Measurements from ENCODE around the gene DCBLD2.

DCBLD2 gene

GRCh38 chr3:98801043-98801747 lies 100.3 kb downstream of the DCBLD2 start:
- no peaks in the 10 kb centered on the region for H3K4me1 ChIP-seq (ENCODE audit: control insufficient read depth, insufficient read depth, low read length)
- no peak overlapping the region for H3K9ac ChIP-seq (ENCODE audit: low read depth, low read length)
- H3K36me3 ChIP-seq (ENCODE audit: control insufficient read depth, insufficient read depth, low read length): no peaks in the 10 kb centered on the region
- no peaks in the 10 kb centered on the region for H3K9me3 ChIP-seq (ENCODE audit: control insufficient read depth, insufficient read depth, low read length)
- H3K27me3 ChIP-seq (ENCODE audit: control insufficient read depth, insufficient read depth, low read length): no peaks in the 10 kb centered on the region
- no peak overlapping the region for H3K4me3 ChIP-seq (ENCODE audit: low read depth, low read length)

GRCh38 chr3:98800401-98800800 lies 101.1 kb downstream of the DCBLD2 start:
- no peaks in the 10 kb centered on the region for H3K36me3 ChIP-seq (ENCODE audit: control insufficient read depth, insufficient read depth, low read length)
- H3K4me1 ChIP-seq (ENCODE audit: control insufficient read depth, insufficient read depth, low read length): no peaks in the 10 kb centered on the region
- H3K27me3 ChIP-seq (ENCODE audit: control insufficient read depth, insufficient read depth, low read length): no peaks in the 10 kb centered on the region
- no peak overlapping the region for H3K9ac ChIP-seq (ENCODE audit: low read depth, low read length)
- no peak overlapping the region for H3K4me3 ChIP-seq (ENCODE audit: low read depth, low read length)
- no peaks in the 10 kb centered on the region for H3K9me3 ChIP-seq (ENCODE audit: control insufficient read depth, insufficient read depth, low read length)

- Histone ChIP-seq H3K27me3 (ENCODE audit: control insufficient read depth, insufficient read depth, low read length) (no peaks in the 10 kb centered on the region), H3K4me3 (ENCODE audit: low read depth, low read length) (no peak overlapping the region), H3K36me3 (ENCODE audit: control insufficient read depth, insufficient read depth, low read length) (no peaks in the 10 kb centered on the region), H3K9me3 (ENCODE audit: control insufficient read depth, insufficient read depth, low read length) (no peaks in the 10 kb centered on the region), H3K4me1 (ENCODE audit: control insufficient read depth, insufficient read depth, low read length) (no peaks in the 10 kb centered on the region), H3K9ac (ENCODE audit: low read depth, low read length) (no peak overlapping the region)
These were observed 102.0 kb downstream of the DCBLD2 start for GRCh38 chr3:98799479-98799878.

GRCh38 chr3:98798820-98799219 lies 102.7 kb downstream of the DCBLD2 start:
- no peak overlapping the region for H3K4me3 ChIP-seq (ENCODE audit: low read depth, low read length)

GRCh38 chr3:98797905-98798304 lies 103.6 kb downstream of the DCBLD2 start:
- Histone ChIP-seq H3K9me3 (ENCODE audit: control insufficient read depth, insufficient read depth, low read length) (no peaks in the 10 kb centered on the region), H3K4me3 (ENCODE audit: low read depth, low read length) (no peak overlapping the region), H3K27me3 (ENCODE audit: control insufficient read depth, insufficient read depth, low read length) (no peaks in the 10 kb centered on the region), H3K36me3 (ENCODE audit: control insufficient read depth, insufficient read depth, low read length) (no peaks in the 10 kb centered on the region), H3K4me1 (ENCODE audit: control insufficient read depth, insufficient read depth, low read length) (no peaks in the 10 kb centered on the region), H3K9ac (ENCODE audit: low read depth, low read length) (no peak overlapping the region)

More at GRCh38 chr3:98798820-98799219, 102.7 kb downstream of the DCBLD2 start:
- H3K9me3 ChIP-seq (ENCODE audit: control insufficient read depth, insufficient read depth, low read length): no peaks in the 10 kb centered on the region
- no peak overlapping the region for H3K9ac ChIP-seq (ENCODE audit: low read depth, low read length)
- H3K36me3 ChIP-seq (ENCODE audit: control insufficient read depth, insufficient read depth, low read length): no peaks in the 10 kb centered on the region
- no peaks in the 10 kb centered on the region for H3K27me3 ChIP-seq (ENCODE audit: control insufficient read depth, insufficient read depth, low read length)
- H3K4me1 ChIP-seq (ENCODE audit: control insufficient read depth, insufficient read depth, low read length): no peaks in the 10 kb centered on the region

- Histone ChIP-seq H3K9me3 (ENCODE audit: control insufficient read depth, insufficient read depth, low read length) (no peaks in the 10 kb centered on the region), H3K9ac (ENCODE audit: low read depth, low read length) (no peak overlapping the region), H3K27me3 (ENCODE audit: control insufficient read depth, insufficient read depth, low read length) (no peaks in the 10 kb centered on the region), H3K4me3 (ENCODE audit: low read depth, low read length) (no peak overlapping the region), H3K36me3 (ENCODE audit: control insufficient read depth, insufficient read depth, low read length) (no peaks in the 10 kb centered on the region), H3K4me1 (ENCODE audit: control insufficient read depth, insufficient read depth, low read length) (no peaks in the 10 kb centered on the region)
These were observed 105.2 kb downstream of the DCBLD2 start for GRCh38 chr3:98796334-98796733.

GRCh38 chr3:98793971-98794370 lies 107.5 kb downstream of the DCBLD2 start:
- Histone ChIP-seq H3K9ac (ENCODE audit: low read depth, low read length) (no peak overlapping the region), H3K4me1 (ENCODE audit: control insufficient read depth, insufficient read depth, low read length) (no peaks in the 10 kb centered on the region), H3K36me3 (ENCODE audit: control insufficient read depth, insufficient read depth, low read length) (no peaks in the 10 kb centered on the region), H3K4me3 (ENCODE audit: low read depth, low read length) (no peak overlapping the region), H3K9me3 (ENCODE audit: control insufficient read depth, insufficient read depth, low read length) (no peaks in the 10 kb centered on the region), H3K27me3 (ENCODE audit: control insufficient read depth, insufficient read depth, low read length) (no peaks in the 10 kb centered on the region)

GRCh38 chr3:98791341-98792325 lies 109.9 kb downstream of the DCBLD2 start:
- H3K4me1 ChIP-seq (ENCODE audit: control insufficient read depth, insufficient read depth, low read length): no peaks in the 10 kb centered on the region
- no peak overlapping the region for H3K4me3 ChIP-seq (ENCODE audit: low read depth, low read length)
- no peak overlapping the region for H3K9ac ChIP-seq (ENCODE audit: low read depth, low read length)
- no peaks in the 10 kb centered on the region for H3K9me3 ChIP-seq (ENCODE audit: control insufficient read depth, insufficient read depth, low read length)
- no peaks in the 10 kb centered on the region for H3K27me3 ChIP-seq (ENCODE audit: control insufficient read depth, insufficient read depth, low read length)
- no peaks in the 10 kb centered on the region for H3K36me3 ChIP-seq (ENCODE audit: control insufficient read depth, insufficient read depth, low read length)

- Histone ChIP-seq H3K4me1 (ENCODE audit: control insufficient read depth, insufficient read depth, low read length) (no peaks in the 10 kb centered on the region), H3K4me3 (ENCODE audit: low read depth, low read length) (no peak overlapping the region), H3K36me3 (ENCODE audit: control insufficient read depth, insufficient read depth, low read length) (no peaks in the 10 kb centered on the region), H3K27me3 (ENCODE audit: control insufficient read depth, insufficient read depth, low read length) (no peaks in the 10 kb centered on the region), H3K9ac (ENCODE audit: low read depth, low read length) (no peak overlapping the region), H3K9me3 (ENCODE audit: control insufficient read depth, insufficient read depth, low read length) (no peaks in the 10 kb centered on the region)
These were observed 112.8 kb downstream of the DCBLD2 start for GRCh38 chr3:98788651-98789050.

- Histone ChIP-seq H3K4me1 (ENCODE audit: control insufficient read depth, insufficient read depth, low read length) (no peaks in the 10 kb centered on the region), H3K9ac (ENCODE audit: low read depth, low read length) (no peak overlapping the region), H3K4me3 (ENCODE audit: low read depth, low read length) (no peak overlapping the region), H3K9me3 (ENCODE audit: control insufficient read depth, insufficient read depth, low read length) (no peaks in the 10 kb centered on the region), H3K27me3 (ENCODE audit: control insufficient read depth, insufficient read depth, low read length) (no peaks in the 10 kb centered on the region), H3K36me3 (ENCODE audit: control insufficient read depth, insufficient read depth, low read length) (no peaks in the 10 kb centered on the region)
These were observed 114.3 kb downstream of the DCBLD2 start for GRCh38 chr3:98787181-98787580.

- H3K4me1 ChIP-seq (ENCODE audit: control insufficient read depth, insufficient read depth, low read length): no peaks in the 10 kb centered on the region
- H3K4me3 ChIP-seq (ENCODE audit: low read depth, low read length): no peak overlapping the region
- H3K27me3 ChIP-seq (ENCODE audit: control insufficient read depth, insufficient read depth, low read length): no peaks in the 10 kb centered on the region
- no peaks in the 10 kb centered on the region for H3K36me3 ChIP-seq (ENCODE audit: control insufficient read depth, insufficient read depth, low read length)
- H3K9ac ChIP-seq (ENCODE audit: low read depth, low read length): no peak overlapping the region
- no peaks in the 10 kb centered on the region for H3K9me3 ChIP-seq (ENCODE audit: control insufficient read depth, insufficient read depth, low read length)
These were observed 115.0 kb downstream of the DCBLD2 start for GRCh38 chr3:98786364-98787006.
